ENCODE data around the gene HOOK2. TPM values are rescaled to one million over a fixed set of nuclear protein-coding genes. Genes with fewer than 3 reads are reported as not detected.

Gene HOOK2
- total and polyA plus RNA-seq, 9 of the 15 experiments (the other 6 are each of a cell fraction or from before 2014, with no cell fraction given): 1.3 to 17.2 (median 9.9) TPM

- TF ChIP-seq ELF4 (CRISPR knock-in tag; IDR thresholded peaks at IDR 0.05) (no peak), SMARCE1 (IDR thresholded peaks at IDR 0.05) (no peak), MAFG (tag; conservative IDR thresholded peaks at IDR 0.05) (no peak), ZNF165 (CRISPR knock-in tag; IDR thresholded peaks at IDR 0.05; ENCODE audit: borderline replicate concordance) (no peak), CREBBP (IDR thresholded peaks at IDR 0.05; ENCODE audit: low read depth, low read length) (no peak), PBX2 (CRISPR knock-in tag; IDR thresholded peaks at IDR 0.05; ENCODE audit: low read depth) (no peak), PBX2 (tag; conservative IDR thresholded peaks at IDR 0.05; ENCODE audit: low read depth) (no peak), GATAD2B (IDR thresholded peaks at IDR 0.05; ENCODE audit: borderline replicate concordance) (no peak), NEUROD1 (IDR thresholded peaks at IDR 0.05; ENCODE audit: borderline replicate concordance, low read depth, low read length, partially characterized antibody) (peak; percentile 12), TAF1 (IDR thresholded peaks at IDR 0.05; ENCODE audit: control insufficient read depth, extremely low read depth, insufficient read depth, low read length, severe bottlenecking) (peak; percentile 15), GABPA (tag; conservative IDR thresholded peaks at IDR 0.05; ENCODE audit: low read depth) (peak; percentile 63), SMARCA4 (IDR thresholded peaks at IDR 0.05) (no peak), STAT5B (CRISPR knock-in tag; IDR thresholded peaks at IDR 0.05) (no peak), ZNF124 (CRISPR knock-in tag; IDR thresholded peaks at IDR 0.05) (no peak), RBM22 (IDR thresholded peaks at IDR 0.05; ENCODE audit: low read depth, low read length, poor library complexity, severe bottlenecking) (no peak), PHF20 (IDR thresholded peaks at IDR 0.05; ENCODE audit: partially characterized antibody) (no peak), NR2F6 (CRISPR knock-in tag; IDR thresholded peaks at IDR 0.05) (no peak), NFE2 (IDR thresholded peaks at IDR 0.05; ENCODE audit: low read depth) (no peak), MITF (IDR thresholded peaks at IDR 0.05) (no peak), ARID2 (IDR thresholded peaks at IDR 0.05) (no peak), KDM5B (IDR thresholded peaks at IDR 0.05; ENCODE audit: insufficient replicate concordance, low read depth, low read length) (no peak), HOXB6 (CRISPR knock-in tag; IDR thresholded peaks at IDR 0.05; ENCODE audit: borderline replicate concordance) (no peak), FOSL1 (tag; conservative IDR thresholded peaks at IDR 0.05) (no peak), DNMT1 (IDR thresholded peaks at IDR 0.05) (no peak)
- TF ChIP-seq, protein P1, sequence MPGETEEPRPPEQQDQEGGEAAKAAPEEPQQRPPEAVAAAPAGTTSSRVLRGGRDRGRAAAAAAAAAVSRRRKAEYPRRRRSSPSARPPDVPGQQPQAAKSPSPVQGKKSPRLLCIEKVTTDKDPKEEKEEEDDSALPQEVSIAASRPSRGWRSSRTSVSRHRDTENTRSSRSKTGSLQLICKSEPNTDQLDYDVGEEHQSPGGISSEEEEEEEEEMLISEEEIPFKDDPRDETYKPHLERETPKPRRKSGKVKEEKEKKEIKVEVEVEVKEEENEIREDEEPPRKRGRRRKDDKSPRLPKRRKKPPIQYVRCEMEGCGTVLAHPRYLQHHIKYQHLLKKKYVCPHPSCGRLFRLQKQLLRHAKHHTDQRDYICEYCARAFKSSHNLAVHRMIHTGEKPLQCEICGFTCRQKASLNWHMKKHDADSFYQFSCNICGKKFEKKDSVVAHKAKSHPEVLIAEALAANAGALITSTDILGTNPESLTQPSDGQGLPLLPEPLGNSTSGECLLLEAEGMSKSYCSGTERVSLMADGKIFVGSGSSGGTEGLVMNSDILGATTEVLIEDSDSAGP (CRISPR knock-in tag; IDR thresholded peaks at IDR 0.05): no peak
Observed at GRCh38 chr19:12778017-12778904, 2.9 kb upstream of the HOOK2 start (continued).
